ENCODE results near the gene MNS1. TPM values are rescaled to one million over a fixed set of nuclear protein-coding genes. Genes with fewer than 3 reads are reported as not detected.
A peak's percentile ranks its signal among the peaks of the same experiment; 100 is the strongest.
"Not testable (repeated sequence)": the region's sequence is repeated elsewhere in the genome, so short reads cannot be mapped to it uniquely, and the experiment has no call there.

MNS1 gene
- total and polyA plus RNA-seq, 2 of the 13 experiments (the other 11 are each of a cell fraction or from before 2014, with no cell fraction given): 0.22 to 1.7 TPM

GRCh38 chr15:56491110-56491722 lies 26.3 kb upstream of the MNS1 start (continued):
- TF ChIP-seq EED (CRISPR knock-in tag; IDR thresholded peaks at IDR 0.05) (no peak), NCOA5 (CRISPR knock-in tag; IDR thresholded peaks at IDR 0.05) (no peak), THRA (CRISPR knock-in tag; IDR thresholded peaks at IDR 0.05; ENCODE audit: borderline replicate concordance) (no peak), ZNF30 (CRISPR knock-in tag; IDR thresholded peaks at IDR 0.05) (no peak), SMC3 (IDR thresholded peaks at IDR 0.05; ENCODE audit: low read length) (peak; percentile 58; the same call in 1 of the 2 replicates), ZBTB46 (CRISPR knock-in tag; IDR thresholded peaks at IDR 0.05; ENCODE audit: borderline replicate concordance) (no peak), ZNF382 (CRISPR knock-in tag; IDR thresholded peaks at IDR 0.05; ENCODE audit: borderline replicate concordance) (no peak), ZNF549 (CRISPR knock-in tag; IDR thresholded peaks at IDR 0.05) (no peak)

GRCh38 chr15:56490461-56490860 lies 25.5 kb upstream of the MNS1 start:
- Histone ChIP-seq H2AFZ (ENCODE audit: low read length) (no peak overlapping the region), H3K4me3 (replicated peaks in 1 of 3; ENCODE audit: insufficient read depth in 1 of 3, low read depth in 2 of 3, low read length in 3 of 3) (no peak overlapping the region), H3K27ac (ENCODE audit: extremely low read length, insufficient read depth, low read length) (no peak overlapping the region), H3K79me2 (ENCODE audit: insufficient read depth, low read length) (no peaks in the 10 kb centered on the region), H3K36me3 (replicated peaks in 1 of 2; ENCODE audit: control insufficient read depth in 1 of 2, insufficient read depth in 2 of 2, low read length in 2 of 2) (no peaks in the 10 kb centered on the region), H3K9me3 (ENCODE audit: low read length) (no peaks in the 10 kb centered on the region), H4K20me1 (ENCODE audit: insufficient read depth, low read length) (no peaks in the 10 kb centered on the region), H3K9ac (ENCODE audit: insufficient read depth, low read depth, low read length) (no peak overlapping the region), H3K4me1 (ENCODE audit: insufficient read depth, low read length) (0 out of 2 replicates have a peak, but pooled peaks cover 6% of the 10 kb centered on the region), H3K27me3 (ENCODE audit: control insufficient read depth in 1 of 2, insufficient read depth in 2 of 2, low read length in 2 of 2) (no peaks in the 10 kb centered on the region), H3K4me2 (ENCODE audit: low read depth, low read length) (no peak overlapping the region)
- no TSS peak for BruUV-seq (replicated peaks)
- DNase-seq (ENCODE audit: low spot score) (peak; percentile 15), FAIRE-seq (no peak), ATAC-seq (no peak; the same call in 2 of the 3 replicates)
- ChIA-PET CTCF (ENCODE audit: low intra/inter-chr PET ratio, low total read pairs) (no interaction called here), POLR2A (no interaction called here)
- intact Hi-C loops (cut with micrococcal nuclease; ENCODE audit: unreplicated experiment) (loop anchor here (10.0 kb wide), 3 partner anchors 244 to 724 kb away; partner anchors contain the start of gene ZNF280D), in situ Hi-C loops (cut with HindIII; ENCODE audit: extremely low pct_ligation_motif_present, low pct_unique_long_range_greater_than_20kb) (loop anchor here (10.0 to 25.0 kb wide), 4 partner anchors 374 to 1047 kb away; no protein-coding TSS in a partner anchor)
- TF ChIP-seq FOSL2 (CRISPR knock-in tag; IDR thresholded peaks at IDR 0.05) (0 out of 2 replicates have a peak, but pooled peaks have one; percentile 27), ZNF570 (CRISPR knock-in tag; IDR thresholded peaks at IDR 0.05; ENCODE audit: borderline replicate concordance) (no peak)
- WGBS (ENCODE audit: low lambda C conversion rate): 10% methylated on average over 1 of the region's 1 CpG

GRCh38 chr15:56486206-56486605 lies 21.3 kb upstream of the MNS1 start:
- H3K4me1 ChIP-seq (ENCODE audit: insufficient read depth, low read length); H3K36me3 ChIP-seq (replicated peaks in 1 of 2; ENCODE audit: control insufficient read depth in 1 of 2, insufficient read depth in 2 of 2, low read length in 2 of 2); CTCF ChIA-PET (ENCODE audit: low intra/inter-chr PET ratio, low total read pairs); BruUV-seq (replicated peaks); H4K20me1 ChIP-seq (ENCODE audit: insufficient read depth, low read length); H2AFZ ChIP-seq (ENCODE audit: low read length); H3K4me3 ChIP-seq (replicated peaks in 1 of 3; ENCODE audit: insufficient read depth in 1 of 3, low read depth in 2 of 3, low read length in 3 of 3); H3K79me2 ChIP-seq (ENCODE audit: insufficient read depth, low read length); H3K4me2 ChIP-seq (ENCODE audit: low read depth, low read length); ATAC-seq; H3K27ac ChIP-seq (ENCODE audit: extremely low read length, insufficient read depth, low read length); H3K27me3 ChIP-seq (ENCODE audit: control insufficient read depth in 1 of 2, insufficient read depth in 2 of 2, low read length in 2 of 2); H3K9ac ChIP-seq (ENCODE audit: insufficient read depth, low read depth, low read length); intact Hi-C loops (cut with micrococcal nuclease; ENCODE audit: unreplicated experiment); POLR2A ChIA-PET; DNase-seq (ENCODE audit: low spot score); H3K9me3 ChIP-seq (ENCODE audit: low read length); FAIRE-seq: not testable (repeated sequence)
- in situ Hi-C loops (cut with HindIII; ENCODE audit: extremely low pct_ligation_motif_present, low pct_unique_long_range_greater_than_20kb): loop anchor here (25.0 kb wide), 2 partner anchors 701 to 1051 kb away; no protein-coding TSS in a partner anchor
- WGBS (ENCODE audit: low lambda C conversion rate): 22% methylated on average over 2 of the region's 2 CpGs
